Stimulated activated CD4-positive, alpha-beta T cell treated with anti-CD3 and anti-CD28 coated beads, Interleukin-4, amount 100 ng/mL, for 1 hour (primary cell): ENCODE results near the gene SLC22A7.
A peak's percentile ranks its signal among the peaks of the same experiment; 100 is the strongest.
"Not testable (repeated sequence)": the region's sequence is repeated elsewhere in the genome, so short reads cannot be mapped to it uniquely, and the experiment has no call there.

Source experiments
- DNase-seq: peaks from one replicate; pipeline ENCODE4 v3.0.0-alpha.2; 2020

Gene SLC22A7

GRCh38 chr6:43303006-43303405, 4.9 kb downstream of the SLC22A7 start:
- not testable (repeated sequence) for DNase-seq

- no peak for DNase-seq
Observed at GRCh38 chr6:43303751-43304331, 5.8 kb downstream of the SLC22A7 start.

DNA sequence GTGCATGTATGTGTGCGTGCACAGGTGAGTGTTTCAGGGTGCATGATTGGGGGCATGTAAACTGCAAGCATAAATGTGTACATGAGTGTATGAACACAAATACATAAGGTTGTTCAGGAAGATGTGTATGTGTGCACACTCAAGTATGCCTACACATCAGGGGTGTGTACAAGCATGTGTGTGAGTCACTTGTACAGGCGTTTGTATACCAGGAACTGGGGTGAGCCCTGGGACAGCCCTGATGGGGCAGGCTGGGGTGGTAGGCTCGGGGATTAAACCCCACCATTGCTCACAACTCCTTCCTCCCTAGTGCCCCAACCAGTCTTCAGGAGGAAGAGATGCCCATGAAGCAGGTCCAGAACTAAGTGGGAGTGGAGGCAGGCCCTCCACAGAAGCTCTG, 6.3 kb downstream of the SLC22A7 start:
- no peak for DNase-seq

- no peak for DNase-seq
Observed at GRCh38 chr6:43304882-43305281, 6.8 kb downstream of the SLC22A7 start.

GRCh38 chr6:43306086-43306485, 8.0 kb downstream of the SLC22A7 start:
- no peak for DNase-seq

- no peak for DNase-seq
Observed at GRCh38 chr6:43307451-43308100, 9.5 kb downstream of the SLC22A7 start.

DNA sequence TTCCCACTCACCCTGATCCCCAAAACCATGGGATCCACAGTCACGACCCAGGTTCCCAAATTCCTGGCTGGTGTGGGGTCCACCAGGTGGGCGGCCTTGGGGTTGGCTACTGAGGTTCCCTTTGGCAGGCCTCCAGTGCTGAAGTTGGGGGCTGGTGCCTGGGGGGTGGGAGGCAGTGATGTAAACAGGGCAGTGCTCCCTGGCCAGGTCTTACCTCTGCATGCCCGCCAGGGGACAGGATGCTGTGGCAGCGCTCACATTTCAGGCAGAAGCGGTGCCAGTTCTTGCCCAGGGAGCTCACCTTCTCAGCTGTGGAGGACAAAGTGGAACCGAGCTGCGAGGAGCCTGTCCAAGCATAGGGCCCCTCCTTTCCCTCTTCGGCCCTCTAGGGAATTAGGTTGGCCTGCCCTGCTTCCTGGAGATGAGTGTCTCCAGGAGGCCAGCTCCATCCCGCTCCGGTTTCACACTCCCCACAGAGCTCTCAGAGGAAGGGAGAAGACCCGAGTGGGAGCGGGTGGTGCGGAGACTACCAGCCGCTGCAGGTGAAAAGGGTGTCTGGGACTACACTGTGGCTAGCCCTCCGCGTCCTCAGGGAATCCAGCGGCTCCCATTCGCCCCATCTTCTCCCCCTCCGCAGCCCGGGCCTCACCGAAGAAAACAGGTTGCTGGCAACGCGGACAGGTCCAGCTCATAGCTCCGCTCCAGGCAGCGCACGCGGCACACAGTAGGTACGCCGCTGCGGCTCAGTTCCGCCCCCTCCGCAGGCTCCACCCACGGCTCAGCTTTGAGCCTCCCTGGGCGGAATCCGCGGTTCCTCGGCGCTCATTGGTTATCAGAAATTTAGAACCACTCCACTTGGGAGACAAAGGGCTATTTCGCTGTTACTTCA, 10.3 kb downstream of the SLC22A7 start, which contains the start of gene CRIP3:
TSS of gene CRIP3 (minus strand) at position 726 of the 889 bp plus-strand sequence. CDS start at position 692, 34 bp downstream.
- peak; percentile 49 for DNase-seq

- no peak for DNase-seq
Observed at GRCh38 chr6:43308990-43309477, 11.0 kb downstream of the SLC22A7 start.

GRCh38 chr6:43310134-43310533, 12.1 kb downstream of the SLC22A7 start:
- no peak for DNase-seq

- DNase-seq: no peak
Observed at GRCh38 chr6:43310624-43311023, 12.6 kb downstream of the SLC22A7 start.

- DNase-seq: no peak
Observed at GRCh38 chr6:43311666-43312065, 13.6 kb downstream of the SLC22A7 start.

DNA sequence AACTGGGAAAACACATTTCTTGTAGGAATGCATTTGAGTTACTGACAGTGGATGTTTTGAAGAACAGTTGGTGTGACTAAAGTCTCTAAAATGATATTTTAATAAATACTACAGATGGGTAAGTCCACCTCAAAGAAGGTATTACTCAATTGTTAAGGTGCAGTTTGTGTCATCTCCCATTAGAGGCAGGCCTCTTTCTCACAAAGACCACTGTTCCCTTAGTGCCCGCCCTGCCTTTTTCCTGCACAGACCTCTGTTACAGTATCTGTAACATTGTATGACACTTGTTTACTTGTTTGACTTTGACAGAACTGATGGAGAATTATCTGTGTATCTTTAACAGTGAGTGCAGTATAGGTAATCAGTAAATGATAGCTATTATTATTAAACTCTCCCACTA, 15.8 kb downstream of the SLC22A7 start:
- DNase-seq: no peak

- DNase-seq: no peak
Observed at GRCh38 chr6:43318011-43318410, 20.0 kb downstream of the SLC22A7 start.

- DNase-seq: no peak
Observed at GRCh38 chr6:43325876-43326275, 27.8 kb downstream of the SLC22A7 start.

DNA sequence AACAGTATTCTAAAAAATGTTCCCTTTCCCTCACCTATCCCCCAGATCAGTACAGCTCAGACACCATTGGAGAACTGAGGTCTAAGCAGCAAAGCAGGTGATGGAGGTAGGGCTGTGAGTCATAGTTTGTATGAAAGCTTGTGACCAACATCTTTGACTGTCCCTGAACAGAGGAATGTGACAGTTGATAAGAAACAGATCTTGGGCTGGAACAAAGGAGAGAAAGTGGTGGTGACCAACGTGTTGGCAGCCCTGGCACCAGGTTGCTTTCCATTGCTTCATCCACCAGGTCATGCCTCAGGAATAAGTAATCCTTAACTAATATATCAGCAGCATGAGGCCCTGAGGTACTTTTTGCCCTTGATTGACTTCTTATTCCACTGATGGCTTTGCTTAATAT, 30.5 kb downstream of the SLC22A7 start:
- DNase-seq: no peak

GRCh38 chr6:43331470-43331869, 33.4 kb downstream of the SLC22A7 start:
- no peak for DNase-seq

DNA sequence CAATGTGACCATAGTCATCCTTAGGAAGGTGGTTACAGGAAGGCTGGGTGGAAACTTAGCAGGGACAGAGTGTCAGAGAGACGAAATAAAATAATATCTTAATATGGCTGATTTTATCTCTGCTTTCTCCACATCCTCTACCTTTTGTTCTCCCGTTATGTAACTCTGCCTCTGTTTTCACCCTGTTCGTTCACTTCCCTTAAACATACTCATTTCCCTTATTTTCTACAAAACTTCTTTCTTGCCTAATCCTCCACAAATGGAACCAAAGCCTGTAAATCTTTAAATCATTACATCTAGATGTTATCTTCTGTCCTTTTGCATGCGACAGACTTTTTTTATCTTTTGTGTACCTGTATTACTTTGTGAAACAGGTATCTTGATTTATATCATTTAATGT, 33.8 kb downstream of the SLC22A7 start:
- no peak for DNase-seq

GRCh38 chr6:43334466-43335095, 36.5 kb downstream of the SLC22A7 start:
- DNase-seq: no peak

DNA sequence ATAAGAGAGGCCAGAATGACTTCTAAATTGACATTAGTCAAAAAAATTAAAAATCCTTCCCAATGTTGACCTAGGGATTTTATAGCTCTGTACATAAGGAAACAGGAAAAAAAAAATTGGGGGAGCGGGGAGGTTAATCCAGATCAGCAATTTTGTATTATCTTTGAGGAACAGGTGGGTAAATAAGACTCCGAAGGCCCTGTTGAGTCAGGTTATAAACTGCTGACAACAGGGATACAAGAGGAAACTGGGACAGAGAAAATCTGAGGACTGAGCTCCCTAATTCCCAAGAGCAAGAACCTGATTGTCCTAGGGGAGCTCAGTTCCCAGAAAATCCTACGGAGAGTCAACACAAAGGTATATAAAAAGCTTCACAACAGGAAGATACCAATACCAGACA, 37.4 kb downstream of the SLC22A7 start:
- no peak for DNase-seq

DNA sequence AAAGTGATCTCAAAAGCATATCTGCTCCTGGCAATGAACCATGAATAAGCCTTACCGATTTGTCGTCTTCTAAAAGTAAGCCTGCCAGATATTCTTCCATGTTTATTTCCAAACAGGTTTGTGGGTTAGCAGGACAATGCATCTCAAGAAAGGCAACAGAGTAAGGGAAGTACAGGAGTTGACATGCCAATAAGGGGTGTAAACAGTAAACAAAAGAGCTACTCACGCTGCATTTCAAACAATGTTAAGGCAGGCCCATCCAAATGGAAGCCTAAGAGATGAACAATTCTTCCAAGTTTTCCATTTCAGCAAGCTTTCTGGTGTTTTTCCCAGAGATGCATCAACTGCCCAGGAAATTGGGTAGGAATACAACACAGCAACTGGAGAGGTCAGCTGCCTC, 38.3 kb downstream of the SLC22A7 start:
- no peak for DNase-seq

- no peak for DNase-seq
Observed at GRCh38 chr6:43338243-43338642, 40.2 kb downstream of the SLC22A7 start.

- no peak for DNase-seq
Observed at GRCh38 chr6:43339168-43339567, 41.1 kb downstream of the SLC22A7 start.

- not testable (repeated sequence) for DNase-seq
Observed at GRCh38 chr6:43346243-43346642, 48.2 kb downstream of the SLC22A7 start.
